RWPE1 (cell line): Measurements from ENCODE around the gene PRDM13.
"Not testable (repeated sequence)": the region's sequence is repeated elsewhere in the genome, so short reads cannot be mapped to it uniquely, and the experiment has no call there.

Source experiments
- CTCF ChIA-PET: fragments of 350-600 bp; sonication (Branson Sonifier 250); formaldehyde crosslinking; extraction: SDS; loops from one replicate; lab custom pipeline; 2021; lab: Yijun Ruan, JAX
- POLR2A ChIA-PET: fragments of 400-600 bp; formaldehyde crosslinking; extraction: SDS; loops from one replicate; lab custom pipeline; 2020; ENCODE audit warnings: antibody characterized with exemption; ENCODE audit not compliant: low non-redundant PET; lab: Yijun Ruan, JAX
- DNase-seq: peaks from one replicate; pipeline ENCODE4 v3.0.0; 2012; ENCODE audit warnings: low spot score
- H3K27ac ChIP-seq: fragments of 450-650 bp; 2 replicates; pipeline ENCODE4 v1.5.1; 2017
- CTCF ChIP-seq: fragments of 450-650 bp; conservative IDR thresholded peaks from 2 replicates; pipeline ENCODE4 v1.5.1; 2017; ENCODE audit warnings: low read depth, mild to moderate bottlenecking

PRDM13 gene

GRCh38 chr6:99589907-99590493 is 16.6 kb upstream of the PRDM13 start:
- no peak for TF ChIP-seq CTCF
- H3K27ac ChIP-seq, result no peak overlapping the region
- DNase-seq, result no peak
- CTCF ChIA-PET, result interaction anchor here (1.7 to 1.8 kb wide), 2 partner anchors 146 to 156 kb away, joined by 8 to 9 read pairs; no protein-coding TSS in a partner anchor
- POLR2A ChIA-PET, result no interaction called here

GRCh38 chr6:99590728-99591672 is 15.6 kb upstream of the PRDM13 start:
- ChIA-PET CTCF (interaction anchor here (0.7 kb wide), 1 partner anchor 20 kb away, joined by 7 read pairs; no protein-coding TSS in a partner anchor), POLR2A (no interaction called here)

GRCh38 chr6:99591673-99592364 is 14.8 kb upstream of the PRDM13 start:
- H3K27ac ChIP-seq, result no peak overlapping the region
- no peak for DNase-seq
- ChIA-PET POLR2A (no interaction called here), CTCF (no interaction called here)
- no peak for TF ChIP-seq CTCF

More at GRCh38 chr6:99590728-99591672, 15.6 kb upstream of the PRDM13 start:
- no peak for DNase-seq
- no peak for TF ChIP-seq CTCF
- no peak overlapping the region for H3K27ac ChIP-seq

GRCh38 chr6:99592900-99593299 is 13.7 kb upstream of the PRDM13 start:
- ChIA-PET CTCF (no interaction called here), POLR2A (no interaction called here)
- no peak overlapping the region for H3K27ac ChIP-seq
- no peak for TF ChIP-seq CTCF
- DNase-seq, result no peak

- POLR2A ChIA-PET, CTCF ChIA-PET, H3K27ac ChIP-seq, DNase-seq: not testable (repeated sequence)
These were observed 11.9 kb upstream of the PRDM13 start for GRCh38 chr6:99594696-99595095.

GRCh38 chr6:99602520-99603420 is 3.9 kb upstream of the PRDM13 start:
- TF ChIP-seq CTCF, result no peak
- no peak for DNase-seq
- ChIA-PET POLR2A (no interaction called here), CTCF (interaction anchor here (0.6 to 0.7 kb wide), 3 partner anchors 10 to 539 kb away, joined by 3 read pairs; no protein-coding TSS in a partner anchor)
- no peak overlapping the region for H3K27ac ChIP-seq
